Stimulated activated CD8-positive, alpha-beta memory T cell treated with anti-CD3 and anti-CD28 coated beads, Interleukin-15, amount 100 ng/mL, for 1 hour (primary cell): ENCODE results near the gene SLC40A1.

ENCODE experiments used
- DNase-seq: peaks from one replicate; pipeline ENCODE4 v3.0.0-alpha.2; 2020; ENCODE audit warnings: low read depth

The SLC40A1 gene

DNA sequence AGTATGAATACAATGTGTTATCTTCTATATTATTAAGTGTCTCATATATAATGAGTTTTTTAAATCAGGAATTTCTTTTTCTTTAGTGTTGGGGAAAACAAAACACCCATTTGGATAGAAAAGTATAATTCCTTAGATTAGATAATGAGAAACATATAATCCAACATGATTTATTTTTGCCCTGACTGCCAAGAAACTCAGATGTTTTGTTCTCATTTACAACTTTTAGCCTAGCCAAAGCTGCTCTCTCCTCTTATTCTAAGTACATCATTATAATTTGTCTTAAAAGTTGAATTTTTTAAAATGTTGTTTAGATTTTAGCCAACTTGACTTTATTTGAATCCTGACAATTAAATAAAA, 68.6 kb downstream of the SLC40A1 start:
- no peak for DNase-seq

DNA sequence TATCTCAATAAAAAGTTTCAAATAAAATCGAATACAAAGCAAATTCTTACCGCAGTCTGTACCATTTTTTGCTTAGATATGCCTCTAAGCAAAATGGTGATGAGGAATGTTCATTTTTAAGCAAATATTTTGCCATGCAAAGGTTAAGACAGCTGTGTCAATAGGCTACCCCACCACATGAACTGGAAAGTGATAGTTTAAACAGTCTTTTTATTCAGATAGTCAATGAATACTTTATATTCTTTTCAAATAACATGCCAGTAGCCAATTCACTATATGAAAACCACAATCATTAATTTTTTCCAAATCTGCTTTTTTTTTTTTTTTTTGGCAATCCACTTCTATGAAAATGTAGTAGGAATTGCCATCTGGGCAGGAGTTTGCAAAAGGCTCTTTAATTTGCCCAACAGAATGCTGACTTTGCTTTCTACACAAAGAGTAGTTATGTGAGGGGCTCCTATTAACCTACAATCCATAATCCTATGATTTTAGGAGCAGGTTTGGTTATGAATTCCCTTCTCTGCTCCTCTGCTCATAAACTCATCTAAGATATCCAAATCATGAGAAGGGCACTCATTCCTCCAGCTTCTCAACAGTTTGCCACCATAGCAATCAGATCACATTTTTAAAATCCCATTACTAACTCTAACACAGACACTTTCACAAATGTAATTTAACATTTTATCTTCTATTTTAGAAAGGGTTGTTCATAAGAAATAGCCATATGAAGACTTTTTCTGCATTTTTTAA, 69.2 kb downstream of the SLC40A1 start:
- DNase-seq: no peak
